ENCODE measurements around the gene DPH7.
"Not testable (repeated sequence)": the region's sequence is repeated elsewhere in the genome, so short reads cannot be mapped to it uniquely, and the experiment has no call there.

DPH7 gene

GRCh38 chr9:137578518-137579258, at the start of gene DPH7:
DPH7 (minus strand) TSS chr9:137578925; CDS start chr9:137578777, 148 bp downstream.
- TF ChIP-seq, protein P1, sequence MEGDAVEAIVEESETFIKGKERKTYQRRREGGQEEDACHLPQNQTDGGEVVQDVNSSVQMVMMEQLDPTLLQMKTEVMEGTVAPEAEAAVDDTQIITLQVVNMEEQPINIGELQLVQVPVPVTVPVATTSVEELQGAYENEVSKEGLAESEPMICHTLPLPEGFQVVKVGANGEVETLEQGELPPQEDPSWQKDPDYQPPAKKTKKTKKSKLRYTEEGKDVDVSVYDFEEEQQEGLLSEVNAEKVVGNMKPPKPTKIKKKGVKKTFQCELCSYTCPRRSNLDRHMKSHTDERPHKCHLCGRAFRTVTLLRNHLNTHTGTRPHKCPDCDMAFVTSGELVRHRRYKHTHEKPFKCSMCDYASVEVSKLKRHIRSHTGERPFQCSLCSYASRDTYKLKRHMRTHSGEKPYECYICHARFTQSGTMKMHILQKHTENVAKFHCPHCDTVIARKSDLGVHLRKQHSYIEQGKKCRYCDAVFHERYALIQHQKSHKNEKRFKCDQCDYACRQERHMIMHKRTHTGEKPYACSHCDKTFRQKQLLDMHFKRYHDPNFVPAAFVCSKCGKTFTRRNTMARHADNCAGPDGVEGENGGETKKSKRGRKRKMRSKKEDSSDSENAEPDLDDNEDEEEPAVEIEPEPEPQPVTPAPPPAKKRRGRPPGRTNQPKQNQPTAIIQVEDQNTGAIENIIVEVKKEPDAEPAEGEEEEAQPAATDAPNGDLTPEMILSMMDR (IDR thresholded peaks at IDR 0.05; ENCODE audit: low read depth, low read length, missing control alignments), result peak; percentile 90
- peak within 1 kb of the TSS; percentile 93 for H3K4me3 ChIP-seq (ENCODE audit: low read depth, low read length)

DNA sequence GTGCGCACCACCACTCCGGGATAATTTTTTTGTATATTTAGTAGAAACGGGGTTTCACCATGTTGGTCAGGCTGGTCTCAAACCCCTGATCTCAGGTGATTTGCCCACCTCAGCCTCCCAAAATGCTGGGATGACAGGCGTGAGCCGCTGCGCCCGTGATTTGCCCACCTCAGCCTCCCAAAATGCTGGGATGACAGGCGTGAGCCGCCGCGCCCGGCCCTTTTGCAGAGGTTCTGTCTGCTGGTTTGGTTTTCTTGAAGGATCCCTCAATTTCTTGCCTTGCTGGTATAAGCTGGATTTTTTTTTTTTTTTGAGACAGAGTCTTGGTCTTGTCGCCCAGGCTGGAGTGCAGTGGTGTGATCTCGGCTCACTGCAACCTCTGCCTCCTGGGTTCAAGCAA, 48.7 kb upstream of the DPH7 start:
- not testable (repeated sequence) for H3K4me3 ChIP-seq (ENCODE audit: low read depth, low read length)

More at GRCh38 chr9:137578518-137579258, at the start of gene DPH7:
- peak; percentile 57 for DNase-seq (ENCODE audit: low read depth)

DNA sequence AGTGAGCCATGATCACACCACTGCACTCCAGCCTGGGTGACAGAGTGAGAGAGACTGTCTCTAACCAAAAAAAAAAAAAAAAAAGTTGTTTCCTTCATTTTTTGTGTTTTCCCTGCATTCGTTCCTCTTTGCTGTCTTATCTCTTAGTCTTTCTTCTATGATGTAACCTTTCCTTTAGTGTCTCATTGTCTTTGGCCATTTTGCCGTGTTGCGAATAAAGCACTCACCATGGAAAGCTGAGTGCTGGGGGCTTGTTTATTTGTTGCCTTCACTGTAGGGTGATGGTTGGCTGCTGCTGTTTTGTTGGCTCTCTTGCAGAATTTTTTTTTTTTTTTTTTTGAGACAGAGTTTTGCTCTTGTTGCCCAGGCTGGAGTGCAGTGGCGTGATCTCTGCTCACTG, 47.7 kb upstream of the DPH7 start:
- no peak overlapping the region for H3K4me3 ChIP-seq (ENCODE audit: low read depth, low read length)
- no peak for DNase-seq (ENCODE audit: low read depth)
- TF ChIP-seq, protein P1 (IDR thresholded peaks at IDR 0.05; ENCODE audit: low read depth, low read length, missing control alignments), result no peak

More for the DNA sequence above, 48.7 kb upstream of the DPH7 start:
- DNase-seq (ENCODE audit: low read depth), result not testable (repeated sequence)

- H3K4me3 ChIP-seq (ENCODE audit: low read depth, low read length); DNase-seq (ENCODE audit: low read depth): not testable (repeated sequence)
Observed at GRCh38 chr9:137622211-137622610, 43.5 kb upstream of the DPH7 start.

- H3K4me3 ChIP-seq (ENCODE audit: low read depth, low read length), result no peak overlapping the region
- DNase-seq (ENCODE audit: low read depth), result no peak
- TF ChIP-seq, protein P1 (IDR thresholded peaks at IDR 0.05; ENCODE audit: low read depth, low read length, missing control alignments), result peak; percentile 29
Observed at GRCh38 chr9:137621131-137621757, 42.5 kb upstream of the DPH7 start.

DNA sequence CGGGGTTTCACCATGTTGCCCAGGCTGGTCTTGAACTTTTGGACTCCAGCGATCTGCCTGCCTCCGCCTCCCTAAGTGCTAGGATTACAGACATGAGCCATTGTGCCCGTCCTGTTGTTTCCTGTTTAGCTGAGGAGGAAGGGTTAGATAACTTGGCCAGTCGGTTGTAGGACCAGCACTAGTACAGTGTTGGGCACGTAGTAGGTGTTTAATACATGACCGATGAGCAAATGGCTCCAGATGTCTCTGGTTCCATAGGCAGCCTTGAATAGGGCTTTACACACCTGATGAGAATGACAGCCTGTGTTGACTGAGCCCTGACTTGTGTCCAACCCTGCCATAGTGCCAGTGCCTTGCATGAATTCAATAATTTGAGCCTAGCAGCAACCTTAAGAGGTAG, 41.9 kb upstream of the DPH7 start:
- TF ChIP-seq, protein P1 (IDR thresholded peaks at IDR 0.05; ENCODE audit: low read depth, low read length, missing control alignments), result no peak
- no peak overlapping the region; the same call in 1 of the 2 replicates for H3K4me3 ChIP-seq (ENCODE audit: low read depth, low read length)
- DNase-seq (ENCODE audit: low read depth), result no peak

DNA sequence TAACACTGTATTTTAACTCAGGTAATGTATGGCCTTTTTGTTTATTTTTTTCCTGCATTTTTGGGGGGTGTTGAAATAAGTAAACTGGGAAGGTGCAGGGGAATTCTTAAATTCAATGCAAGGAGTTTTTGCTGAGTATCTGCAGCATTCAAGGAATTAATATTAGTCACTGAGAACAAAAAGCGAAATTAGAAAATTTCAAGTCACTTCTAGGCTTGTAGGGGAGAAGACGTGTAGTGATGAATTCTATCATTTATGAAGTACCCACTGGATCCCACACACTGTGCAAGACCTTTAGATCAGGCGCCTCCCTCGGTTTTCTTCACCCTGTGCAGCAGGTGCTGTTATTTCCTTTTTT, 41.3 kb upstream of the DPH7 start:
- DNase-seq (ENCODE audit: low read depth), result no peak
- TF ChIP-seq, protein P1 (IDR thresholded peaks at IDR 0.05; ENCODE audit: low read depth, low read length, missing control alignments), result no peak
- H3K4me3 ChIP-seq (ENCODE audit: low read depth, low read length), result peak overlapping the region; percentile 71

All from GM12864 (cell line).